Neural progenitor cell (in vitro differentiated cells): Measurements from ENCODE around the gene HNMT. TPM values are rescaled to one million over a fixed set of nuclear protein-coding genes. Genes with fewer than 3 reads are reported as not detected.
"Not testable (repeated sequence)": the region's sequence is repeated elsewhere in the genome, so short reads cannot be mapped to it uniquely, and the experiment has no call there.

ENCODE experiments used
- DNase-seq: peaks from one replicate; pipeline ENCODE4 v3.0.0-alpha.2; 2016; ENCODE audit warnings: low spot score
- H2AFZ ChIP-seq: fragments of 200-600 bp; sonication (generic); replicated peaks from 2 replicates; pipeline ENCODE4 v1.6.1; 2016; ENCODE audit warnings: antibody characterized with exemption
- H3F3A ChIP-seq: fragments of 200-600 bp; sonication (generic); 2 replicates; pipeline ENCODE4 v1.6.1; 2016; ENCODE audit warnings: antibody characterized with exemption, low read depth
- H3K27ac ChIP-seq: fragments of 200-600 bp; sonication (generic); 2 replicates; pipeline ENCODE4 v1.5.1; 2016; ENCODE audit warnings: mild to moderate bottlenecking
- H3K27me3 ChIP-seq: fragments of 200-600 bp; sonication (generic); 2 replicates; pipeline ENCODE4 v1.6.1; 2016; ENCODE audit warnings: mild to moderate bottlenecking, moderate library complexity
- H3K36me3 ChIP-seq: fragments of 200-600 bp; sonication (generic); 2 replicates; pipeline ENCODE4 v1.5.1; 2016
- H3K4me1 ChIP-seq: fragments of 200-600 bp; sonication (generic); 2 replicates; pipeline ENCODE4 v1.6.1; 2016; ENCODE audit warnings: mixed run types
- H3K4me2 ChIP-seq: fragments of 200-600 bp; sonication (generic); 2 replicates; pipeline ENCODE4 v1.6.1; 2016
- H3K4me3 ChIP-seq: fragments of 200-600 bp; sonication (generic); 2 replicates; pipeline ENCODE4 v1.5.1; 2016
- H3K79me2 ChIP-seq: fragments of 200-600 bp; sonication (generic); 2 replicates; pipeline ENCODE4 v1.6.1; 2016; ENCODE audit warnings: low read depth
- H3K9ac ChIP-seq: fragments of 200-600 bp; sonication (generic); 2 replicates; pipeline ENCODE4 v1.6.1; 2016
- H3K9me3 ChIP-seq: fragments of 200-600 bp; sonication (generic); 2 replicates; pipeline ENCODE4 v1.5.1; 2016; ENCODE audit warnings: low read depth
- H4K20me1 ChIP-seq: fragments of 200-600 bp; sonication (generic); 2 replicates; pipeline ENCODE4 v1.6.1; 2016; ENCODE audit warnings: low read depth
- H3K27ac Mint-ChIP-seq: 3 replicates; pipeline ENCODE4 v1.8.0; 2021; ENCODE audit warnings: mixed read lengths
- H3K27me3 Mint-ChIP-seq: 2 replicates; pipeline ENCODE4 v1.8.0; 2022; ENCODE audit warnings: low read depth, mild to moderate bottlenecking, inconsistent platforms, moderate library complexity, mixed read lengths; ENCODE audit not compliant: insufficient read depth
- H3K36me3 Mint-ChIP-seq: 3 replicates; pipeline ENCODE4 v1.8.0; 2021; ENCODE audit warnings: mixed read lengths
- H3K4me1 Mint-ChIP-seq: 3 replicates; pipeline ENCODE4 v1.8.0; 2021; ENCODE audit warnings: mixed read lengths
- H3K4me3 Mint-ChIP-seq: 3 replicates; pipeline ENCODE4 v1.8.0; 2021; ENCODE audit warnings: mild to moderate bottlenecking, moderate library complexity, mixed read lengths
- H3K9me3 Mint-ChIP-seq: 3 replicates; pipeline ENCODE4 v1.8.0; 2020; ENCODE audit warnings: mixed read lengths
- EZH2 ChIP-seq: fragments of 200-600 bp; sonication (generic); IDR thresholded peaks from 2 replicates; pipeline ENCODE4 v1.6.1; 2017; ENCODE audit warnings: antibody characterized with exemption, mild to moderate bottlenecking, moderate library complexity
- EZH2phosphoT487 ChIP-seq: fragments of 200-600 bp; sonication (generic); IDR thresholded peaks from 2 replicates; pipeline ENCODE4 v1.6.1; 2017; ENCODE audit warnings: antibody characterized with exemption
- total RNA-seq: library from RNA; depleted of rRNA; stranded (reverse); fragments of >200 nt; gene quantifications from 2 replicates; pipeline ENCODE4 v1.2.3, GENCODE V29; 2015; ENCODE audit warnings: low replicate concordance
- TF ChIP-seq, protein P1 (sequence below): fragments of 200-600 bp; sonication (generic); IDR thresholded peaks from 2 replicates; pipeline ENCODE4 v1.5.1; 2017; ENCODE audit warnings: antibody characterized with exemption, mild to moderate bottlenecking

Gene HNMT
- total RNA-seq, 1 donor from 2014 or later, result 1.6 TPM

GRCh38 chr2:137992039-137992646 is 27.9 kb downstream of the HNMT start:
- no peak overlapping the region for H3K27ac ChIP-seq
- no peak overlapping the region for H3K4me3 Mint-ChIP-seq
- H2AFZ ChIP-seq, result no peak overlapping the region
- no peak overlapping the region for H3K4me3 ChIP-seq
- H3F3A ChIP-seq, result no peaks in the 10 kb centered on the region
- DNase-seq, result peak; percentile 17
- H3K9me3 Mint-ChIP-seq, result peaks cover 10% of the 10 kb centered on the region
- no peaks in the 10 kb centered on the region for H3K27me3 Mint-ChIP-seq
- TF ChIP-seq, protein P1, sequence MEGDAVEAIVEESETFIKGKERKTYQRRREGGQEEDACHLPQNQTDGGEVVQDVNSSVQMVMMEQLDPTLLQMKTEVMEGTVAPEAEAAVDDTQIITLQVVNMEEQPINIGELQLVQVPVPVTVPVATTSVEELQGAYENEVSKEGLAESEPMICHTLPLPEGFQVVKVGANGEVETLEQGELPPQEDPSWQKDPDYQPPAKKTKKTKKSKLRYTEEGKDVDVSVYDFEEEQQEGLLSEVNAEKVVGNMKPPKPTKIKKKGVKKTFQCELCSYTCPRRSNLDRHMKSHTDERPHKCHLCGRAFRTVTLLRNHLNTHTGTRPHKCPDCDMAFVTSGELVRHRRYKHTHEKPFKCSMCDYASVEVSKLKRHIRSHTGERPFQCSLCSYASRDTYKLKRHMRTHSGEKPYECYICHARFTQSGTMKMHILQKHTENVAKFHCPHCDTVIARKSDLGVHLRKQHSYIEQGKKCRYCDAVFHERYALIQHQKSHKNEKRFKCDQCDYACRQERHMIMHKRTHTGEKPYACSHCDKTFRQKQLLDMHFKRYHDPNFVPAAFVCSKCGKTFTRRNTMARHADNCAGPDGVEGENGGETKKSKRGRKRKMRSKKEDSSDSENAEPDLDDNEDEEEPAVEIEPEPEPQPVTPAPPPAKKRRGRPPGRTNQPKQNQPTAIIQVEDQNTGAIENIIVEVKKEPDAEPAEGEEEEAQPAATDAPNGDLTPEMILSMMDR, result no peak
- TF ChIP-seq EZH2phosphoT487 (no peak), EZH2 (no peak)
- no peak overlapping the region for H3K27ac Mint-ChIP-seq
- H4K20me1 ChIP-seq, result no peaks in the 10 kb centered on the region
- H3K4me2 ChIP-seq, result no peak overlapping the region
- H3K79me2 ChIP-seq, result no peaks in the 10 kb centered on the region
- H3K4me1 ChIP-seq, result no peaks in the 10 kb centered on the region
- H3K4me1 Mint-ChIP-seq, result no peaks in the 10 kb centered on the region
- no peaks in the 10 kb centered on the region for H3K9me3 ChIP-seq
- H3K9ac ChIP-seq, result no peak overlapping the region
- H3K36me3 ChIP-seq, result no peaks in the 10 kb centered on the region
- no peaks in the 10 kb centered on the region for H3K36me3 Mint-ChIP-seq
- no peaks in the 10 kb centered on the region for H3K27me3 ChIP-seq

GRCh38 chr2:137993715-137994476 is 29.6 kb downstream of the HNMT start:
- H3K27ac Mint-ChIP-seq, H3K4me1 Mint-ChIP-seq, H3K9ac ChIP-seq, H2AFZ ChIP-seq, H3K9me3 Mint-ChIP-seq, H3F3A ChIP-seq, H3K36me3 Mint-ChIP-seq, H3K27me3 ChIP-seq, H3K9me3 ChIP-seq, H3K27ac ChIP-seq, DNase-seq, H4K20me1 ChIP-seq, H3K4me3 Mint-ChIP-seq, H3K4me2 ChIP-seq, H3K36me3 ChIP-seq, H3K27me3 Mint-ChIP-seq, H3K79me2 ChIP-seq, H3K4me3 ChIP-seq, H3K4me1 ChIP-seq: not testable (repeated sequence)

- not testable (repeated sequence) for H3K4me3 Mint-ChIP-seq
These were observed 31.1 kb downstream of the HNMT start for GRCh38 chr2:137995368-137995767.

DNA sequence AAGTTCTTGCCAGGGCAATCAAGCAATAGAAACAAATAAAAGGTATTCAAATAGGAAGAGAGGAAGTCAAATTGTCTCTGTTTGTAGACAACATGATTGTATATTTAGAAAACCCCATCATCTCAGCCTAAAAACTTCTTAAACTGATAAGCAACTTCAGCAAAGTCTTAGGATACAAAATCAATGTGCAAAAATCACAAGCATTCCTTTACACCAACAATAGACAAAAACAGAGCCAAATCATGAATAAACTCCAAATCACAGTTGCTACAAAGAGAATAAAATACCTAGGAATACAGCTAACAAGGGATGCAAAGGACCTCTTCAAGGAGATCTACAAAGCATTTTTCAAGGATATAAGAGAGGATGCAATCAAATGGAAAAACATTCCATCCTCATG is 31.9 kb downstream of the HNMT start:
- H3K4me1 ChIP-seq, H3K27ac Mint-ChIP-seq, H3K36me3 ChIP-seq, H2AFZ ChIP-seq, H3K4me1 Mint-ChIP-seq, H3K9me3 Mint-ChIP-seq, H3K27me3 ChIP-seq, H3F3A ChIP-seq, H3K36me3 Mint-ChIP-seq, H3K27ac ChIP-seq, H4K20me1 ChIP-seq, H3K4me3 ChIP-seq, H3K4me2 ChIP-seq, H3K27me3 Mint-ChIP-seq, H3K4me3 Mint-ChIP-seq, DNase-seq, H3K9ac ChIP-seq, H3K79me2 ChIP-seq, H3K9me3 ChIP-seq: not testable (repeated sequence)

More at GRCh38 chr2:137995368-137995767, 31.1 kb downstream of the HNMT start:
- not testable (repeated sequence) for H3K4me2 ChIP-seq, H3K9me3 Mint-ChIP-seq, H3K36me3 ChIP-seq, H3K27me3 ChIP-seq, H3F3A ChIP-seq, DNase-seq, H3K36me3 Mint-ChIP-seq, H3K79me2 ChIP-seq, H4K20me1 ChIP-seq, H3K27ac ChIP-seq, H3K9ac ChIP-seq, H3K4me3 ChIP-seq, H2AFZ ChIP-seq, H3K9me3 ChIP-seq, H3K27ac Mint-ChIP-seq, H3K27me3 Mint-ChIP-seq, H3K4me1 Mint-ChIP-seq, H3K4me1 ChIP-seq

GRCh38 chr2:137997733-137998132 is 33.5 kb downstream of the HNMT start:
- Histone ChIP-seq H3K4me2 (no peak overlapping the region), H3K36me3 (no peaks in the 10 kb centered on the region), H4K20me1 (no peaks in the 10 kb centered on the region), H3K79me2 (no peaks in the 10 kb centered on the region), H2AFZ (no peak overlapping the region), H3K9me3 (no peaks in the 10 kb centered on the region), H3K4me1 (no peaks in the 10 kb centered on the region), H3K27me3 (no peaks in the 10 kb centered on the region), H3F3A (no peaks in the 10 kb centered on the region), H3K4me3 (no peak overlapping the region), H3K27ac (no peak overlapping the region), H3K9ac (no peak overlapping the region)
- no peaks in the 10 kb centered on the region for H3K27me3 Mint-ChIP-seq
- no peak for DNase-seq
- no peaks in the 10 kb centered on the region for H3K36me3 Mint-ChIP-seq
- peaks cover 8% of the 10 kb centered on the region for H3K9me3 Mint-ChIP-seq
- no peak overlapping the region for H3K27ac Mint-ChIP-seq
- no peaks in the 10 kb centered on the region for H3K4me1 Mint-ChIP-seq
- TF ChIP-seq EZH2, result no peak
- TF ChIP-seq, protein P1, result no peak
- no peak for TF ChIP-seq EZH2phosphoT487
- no peak overlapping the region for H3K4me3 Mint-ChIP-seq
